ENCODE measurements around the gene C21orf58. TPM values are rescaled to one million over a fixed set of nuclear protein-coding genes. Genes with fewer than 3 reads are reported as not detected.

Gene C21orf58
- total RNA-seq, 1 experiment from 2014 or later, result 35.1 TPM

DNA sequence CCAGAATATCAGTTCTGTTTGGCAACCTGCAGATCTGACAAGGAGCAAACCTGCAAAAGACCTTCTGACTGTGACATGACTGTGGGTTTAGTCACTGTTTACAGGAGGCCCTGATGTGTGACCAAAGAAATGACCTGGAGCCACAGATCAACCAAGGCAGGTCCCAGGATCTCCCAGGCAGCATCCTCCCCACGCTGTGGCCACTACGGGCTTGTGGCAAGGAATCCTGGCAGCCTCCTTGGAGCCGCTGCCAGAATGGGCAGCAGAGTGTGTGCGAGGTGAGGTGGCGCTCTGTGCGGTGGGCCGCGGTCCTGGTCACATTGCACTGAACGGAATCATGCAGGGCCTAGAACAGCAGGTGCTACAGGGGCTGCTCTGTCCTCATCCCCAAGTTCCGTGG lies 54.2 kb downstream of the C21orf58 start:
- ChIA-PET POLR2A (no interaction called here), CTCF (no interaction called here)
- ATAC-seq (no peak), DNase-seq (ENCODE audit: low spot score) (no peak)
- Mint-ChIP-seq H3K27ac (no peak overlapping the region), H3K9me3 (no peaks in the 10 kb centered on the region), H3K4me1 (no peaks in the 10 kb centered on the region), H3K36me3 (peaks cover 69% of the 10 kb centered on the region), H3K4me3 (no peak overlapping the region), H3K27me3 (ENCODE audit: low read depth) (no peaks in the 10 kb centered on the region)
- TF ChIP-seq CREM (CRISPR knock-in tag; IDR thresholded peaks at IDR 0.05) (no peak), IRF2 (CRISPR knock-in tag; IDR thresholded peaks at IDR 0.05; ENCODE audit: borderline replicate concordance, low read depth) (no peak), ETV6 (CRISPR knock-in tag; IDR thresholded peaks at IDR 0.05) (no peak), TP53 (CRISPR knock-in tag; IDR thresholded peaks at IDR 0.05) (no peak), TEAD1 (CRISPR knock-in tag; IDR thresholded peaks at IDR 0.05) (no peak), GRHL2 (CRISPR knock-in tag; IDR thresholded peaks at IDR 0.05; ENCODE audit: insufficient replicate concordance, severe bottlenecking) (no peak), ZNF263 (CRISPR knock-in tag; IDR thresholded peaks at IDR 0.05; ENCODE audit: low read depth) (no peak), GTF2I (CRISPR knock-in tag; conservative IDR thresholded peaks at IDR 0.05) (no peak)
- TF ChIP-seq, protein P1, sequence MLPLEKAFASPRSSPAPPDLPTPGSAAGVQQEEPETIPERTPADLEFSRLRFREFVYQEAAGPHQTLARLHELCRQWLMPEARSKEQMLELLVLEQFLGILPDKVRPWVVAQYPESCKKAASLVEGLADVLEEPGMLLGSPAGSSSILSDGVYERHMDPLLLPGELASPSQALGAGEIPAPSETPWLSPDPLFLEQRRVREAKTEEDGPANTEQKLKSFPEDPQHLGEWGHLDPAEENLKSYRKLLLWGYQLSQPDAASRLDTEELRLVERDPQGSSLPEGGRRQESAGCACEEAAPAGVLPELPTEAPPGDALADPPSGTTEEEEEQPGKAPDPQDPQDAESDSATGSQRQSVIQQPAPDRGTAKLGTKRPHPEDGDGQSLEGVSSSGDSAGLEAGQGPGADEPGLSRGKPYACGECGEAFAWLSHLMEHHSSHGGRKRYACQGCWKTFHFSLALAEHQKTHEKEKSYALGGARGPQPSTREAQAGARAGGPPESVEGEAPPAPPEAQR (CRISPR knock-in tag; IDR thresholded peaks at IDR 0.05), result no peak
- TF ChIP-seq, protein P2, sequence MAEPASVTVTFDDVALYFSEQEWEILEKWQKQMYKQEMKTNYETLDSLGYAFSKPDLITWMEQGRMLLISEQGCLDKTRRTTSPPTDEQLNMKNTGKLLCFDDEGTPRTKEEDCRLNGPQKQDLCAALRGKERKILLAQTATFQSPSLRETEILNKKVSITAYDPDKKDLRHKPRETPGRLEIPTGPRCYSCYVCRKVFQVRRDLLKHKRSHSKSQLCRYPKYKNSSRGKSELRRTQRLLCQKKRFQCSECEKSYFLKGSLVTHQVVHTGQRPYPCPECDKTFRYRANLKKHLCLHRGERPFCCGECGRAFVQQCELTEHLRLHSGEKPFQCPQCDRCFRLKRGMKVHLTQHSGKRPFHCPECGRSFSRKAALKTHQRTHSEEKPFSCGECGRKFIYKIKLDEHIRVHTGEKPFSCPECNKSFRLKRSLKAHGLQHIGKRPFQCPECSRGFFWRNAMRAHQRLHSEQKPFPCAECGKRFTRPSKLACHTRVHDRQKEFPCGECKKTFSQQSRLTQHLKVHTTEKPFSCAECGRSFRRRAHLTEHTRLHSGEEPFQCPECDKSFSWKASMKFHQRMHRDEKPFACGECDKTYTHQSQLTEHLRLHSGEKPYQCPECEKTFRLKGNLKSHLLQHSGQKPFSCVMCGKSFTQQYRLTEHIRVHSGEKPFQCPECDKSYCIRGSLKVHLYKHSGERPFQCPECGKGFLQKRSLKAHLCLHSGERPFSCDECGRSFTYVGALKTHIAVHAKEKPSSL (CRISPR knock-in tag; conservative IDR thresholded peaks at IDR 0.05), result no peak
- TF ChIP-seq, protein P3, sequence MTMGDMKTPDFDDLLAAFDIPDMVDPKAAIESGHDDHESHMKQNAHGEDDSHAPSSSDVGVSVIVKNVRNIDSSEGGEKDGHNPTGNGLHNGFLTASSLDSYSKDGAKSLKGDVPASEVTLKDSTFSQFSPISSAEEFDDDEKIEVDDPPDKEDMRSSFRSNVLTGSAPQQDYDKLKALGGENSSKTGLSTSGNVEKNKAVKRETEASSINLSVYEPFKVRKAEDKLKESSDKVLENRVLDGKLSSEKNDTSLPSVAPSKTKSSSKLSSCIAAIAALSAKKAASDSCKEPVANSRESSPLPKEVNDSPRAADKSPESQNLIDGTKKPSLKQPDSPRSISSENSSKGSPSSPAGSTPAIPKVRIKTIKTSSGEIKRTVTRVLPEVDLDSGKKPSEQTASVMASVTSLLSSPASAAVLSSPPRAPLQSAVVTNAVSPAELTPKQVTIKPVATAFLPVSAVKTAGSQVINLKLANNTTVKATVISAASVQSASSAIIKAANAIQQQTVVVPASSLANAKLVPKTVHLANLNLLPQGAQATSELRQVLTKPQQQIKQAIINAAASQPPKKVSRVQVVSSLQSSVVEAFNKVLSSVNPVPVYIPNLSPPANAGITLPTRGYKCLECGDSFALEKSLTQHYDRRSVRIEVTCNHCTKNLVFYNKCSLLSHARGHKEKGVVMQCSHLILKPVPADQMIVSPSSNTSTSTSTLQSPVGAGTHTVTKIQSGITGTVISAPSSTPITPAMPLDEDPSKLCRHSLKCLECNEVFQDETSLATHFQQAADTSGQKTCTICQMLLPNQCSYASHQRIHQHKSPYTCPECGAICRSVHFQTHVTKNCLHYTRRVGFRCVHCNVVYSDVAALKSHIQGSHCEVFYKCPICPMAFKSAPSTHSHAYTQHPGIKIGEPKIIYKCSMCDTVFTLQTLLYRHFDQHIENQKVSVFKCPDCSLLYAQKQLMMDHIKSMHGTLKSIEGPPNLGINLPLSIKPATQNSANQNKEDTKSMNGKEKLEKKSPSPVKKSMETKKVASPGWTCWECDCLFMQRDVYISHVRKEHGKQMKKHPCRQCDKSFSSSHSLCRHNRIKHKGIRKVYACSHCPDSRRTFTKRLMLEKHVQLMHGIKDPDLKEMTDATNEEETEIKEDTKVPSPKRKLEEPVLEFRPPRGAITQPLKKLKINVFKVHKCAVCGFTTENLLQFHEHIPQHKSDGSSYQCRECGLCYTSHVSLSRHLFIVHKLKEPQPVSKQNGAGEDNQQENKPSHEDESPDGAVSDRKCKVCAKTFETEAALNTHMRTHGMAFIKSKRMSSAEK (CRISPR knock-in tag; IDR thresholded peaks at IDR 0.05; ENCODE audit: borderline replicate concordance), result no peak
- TF ChIP-seq, protein P4, sequence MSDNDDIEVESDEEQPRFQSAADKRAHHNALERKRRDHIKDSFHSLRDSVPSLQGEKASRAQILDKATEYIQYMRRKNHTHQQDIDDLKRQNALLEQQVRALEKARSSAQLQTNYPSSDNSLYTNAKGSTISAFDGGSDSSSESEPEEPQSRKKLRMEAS (CRISPR knock-in tag; IDR thresholded peaks at IDR 0.05), result no peak

DNA sequence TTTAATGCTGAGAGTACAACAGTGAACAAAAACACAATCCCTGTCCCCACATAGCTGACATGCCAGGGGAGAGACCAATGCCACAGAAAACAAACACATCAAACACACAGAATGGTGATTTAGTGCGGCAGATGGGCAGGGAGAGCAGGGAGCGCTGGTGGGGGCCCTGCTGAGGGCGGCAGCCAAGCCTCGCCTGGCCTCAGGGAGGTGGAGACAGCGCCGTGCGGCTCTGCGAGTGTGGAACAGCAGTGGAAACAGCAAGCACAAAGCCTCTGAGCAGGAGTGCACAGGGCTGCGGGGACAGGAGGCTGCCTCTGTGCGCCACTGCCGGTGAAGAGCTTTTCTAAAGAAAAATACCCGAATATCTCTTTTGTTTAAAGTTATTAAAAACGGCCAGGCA lies 55.3 kb downstream of the C21orf58 start:
- Mint-ChIP-seq H3K9me3 (no peaks in the 10 kb centered on the region), H3K36me3 (peaks cover 63% of the 10 kb centered on the region), H3K27me3 (ENCODE audit: low read depth) (no peaks in the 10 kb centered on the region), H3K27ac (no peak overlapping the region), H3K4me1 (no peaks in the 10 kb centered on the region), H3K4me3 (no peak overlapping the region)
- DNase-seq (ENCODE audit: low spot score) (no peak), ATAC-seq (no peak)
- CTCF ChIA-PET, result no interaction called here
- POLR2A ChIA-PET, result no interaction called here
- TF ChIP-seq, protein P5, sequence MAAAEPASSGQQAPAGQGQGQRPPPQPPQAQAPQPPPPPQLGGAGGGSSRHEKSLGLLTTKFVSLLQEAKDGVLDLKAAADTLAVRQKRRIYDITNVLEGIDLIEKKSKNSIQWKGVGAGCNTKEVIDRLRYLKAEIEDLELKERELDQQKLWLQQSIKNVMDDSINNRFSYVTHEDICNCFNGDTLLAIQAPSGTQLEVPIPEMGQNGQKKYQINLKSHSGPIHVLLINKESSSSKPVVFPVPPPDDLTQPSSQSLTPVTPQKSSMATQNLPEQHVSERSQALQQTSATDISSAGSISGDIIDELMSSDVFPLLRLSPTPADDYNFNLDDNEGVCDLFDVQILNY (CRISPR knock-in tag; IDR thresholded peaks at IDR 0.05), result no peak
- no peak for TF ChIP-seq RORB (CRISPR knock-in tag; IDR thresholded peaks at IDR 0.05)
- no peak for TF ChIP-seq HMGA2 (CRISPR knock-in tag; IDR thresholded peaks at IDR 0.05)
- no peak for TF ChIP-seq ZNF121 (CRISPR knock-in tag; IDR thresholded peaks at IDR 0.05)
- TF ChIP-seq, protein P6, sequence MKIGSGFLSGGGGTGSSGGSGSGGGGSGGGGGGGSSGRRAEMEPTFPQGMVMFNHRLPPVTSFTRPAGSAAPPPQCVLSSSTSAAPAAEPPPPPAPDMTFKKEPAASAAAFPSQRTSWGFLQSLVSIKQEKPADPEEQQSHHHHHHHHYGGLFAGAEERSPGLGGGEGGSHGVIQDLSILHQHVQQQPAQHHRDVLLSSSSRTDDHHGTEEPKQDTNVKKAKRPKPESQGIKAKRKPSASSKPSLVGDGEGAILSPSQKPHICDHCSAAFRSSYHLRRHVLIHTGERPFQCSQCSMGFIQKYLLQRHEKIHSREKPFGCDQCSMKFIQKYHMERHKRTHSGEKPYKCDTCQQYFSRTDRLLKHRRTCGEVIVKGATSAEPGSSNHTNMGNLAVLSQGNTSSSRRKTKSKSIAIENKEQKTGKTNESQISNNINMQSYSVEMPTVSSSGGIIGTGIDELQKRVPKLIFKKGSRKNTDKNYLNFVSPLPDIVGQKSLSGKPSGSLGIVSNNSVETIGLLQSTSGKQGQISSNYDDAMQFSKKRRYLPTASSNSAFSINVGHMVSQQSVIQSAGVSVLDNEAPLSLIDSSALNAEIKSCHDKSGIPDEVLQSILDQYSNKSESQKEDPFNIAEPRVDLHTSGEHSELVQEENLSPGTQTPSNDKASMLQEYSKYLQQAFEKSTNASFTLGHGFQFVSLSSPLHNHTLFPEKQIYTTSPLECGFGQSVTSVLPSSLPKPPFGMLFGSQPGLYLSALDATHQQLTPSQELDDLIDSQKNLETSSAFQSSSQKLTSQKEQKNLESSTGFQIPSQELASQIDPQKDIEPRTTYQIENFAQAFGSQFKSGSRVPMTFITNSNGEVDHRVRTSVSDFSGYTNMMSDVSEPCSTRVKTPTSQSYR (CRISPR knock-in tag; IDR thresholded peaks at IDR 0.05), result no peak
- TF ChIP-seq, protein P1 (CRISPR knock-in tag; IDR thresholded peaks at IDR 0.05), result no peak
- no peak for TF ChIP-seq ZNF396 (CRISPR knock-in tag; IDR thresholded peaks at IDR 0.05; ENCODE audit: borderline replicate concordance)
- no peak for TF ChIP-seq ZBTB21 (CRISPR knock-in tag; IDR thresholded peaks at IDR 0.05; ENCODE audit: borderline replicate concordance)
- TF ChIP-seq, protein P7, sequence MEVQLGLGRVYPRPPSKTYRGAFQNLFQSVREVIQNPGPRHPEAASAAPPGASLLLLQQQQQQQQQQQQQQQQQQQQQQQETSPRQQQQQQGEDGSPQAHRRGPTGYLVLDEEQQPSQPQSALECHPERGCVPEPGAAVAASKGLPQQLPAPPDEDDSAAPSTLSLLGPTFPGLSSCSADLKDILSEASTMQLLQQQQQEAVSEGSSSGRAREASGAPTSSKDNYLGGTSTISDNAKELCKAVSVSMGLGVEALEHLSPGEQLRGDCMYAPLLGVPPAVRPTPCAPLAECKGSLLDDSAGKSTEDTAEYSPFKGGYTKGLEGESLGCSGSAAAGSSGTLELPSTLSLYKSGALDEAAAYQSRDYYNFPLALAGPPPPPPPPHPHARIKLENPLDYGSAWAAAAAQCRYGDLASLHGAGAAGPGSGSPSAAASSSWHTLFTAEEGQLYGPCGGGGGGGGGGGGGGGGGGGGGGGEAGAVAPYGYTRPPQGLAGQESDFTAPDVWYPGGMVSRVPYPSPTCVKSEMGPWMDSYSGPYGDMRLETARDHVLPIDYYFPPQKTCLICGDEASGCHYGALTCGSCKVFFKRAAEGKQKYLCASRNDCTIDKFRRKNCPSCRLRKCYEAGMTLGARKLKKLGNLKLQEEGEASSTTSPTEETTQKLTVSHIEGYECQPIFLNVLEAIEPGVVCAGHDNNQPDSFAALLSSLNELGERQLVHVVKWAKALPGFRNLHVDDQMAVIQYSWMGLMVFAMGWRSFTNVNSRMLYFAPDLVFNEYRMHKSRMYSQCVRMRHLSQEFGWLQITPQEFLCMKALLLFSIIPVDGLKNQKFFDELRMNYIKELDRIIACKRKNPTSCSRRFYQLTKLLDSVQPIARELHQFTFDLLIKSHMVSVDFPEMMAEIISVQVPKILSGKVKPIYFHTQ (CRISPR knock-in tag; IDR thresholded peaks at IDR 0.05), result no peak
